Heart right ventricle (tissue), 16 donors: ENCODE results near the gene POGLUT2. TPM values are rescaled to one million over a fixed set of nuclear protein-coding genes. Genes with fewer than 3 reads are reported as not detected.

Source experiments
- ATAC-seq, 8 donors: fragments of 200-7000 bp; cut with Tn5 transposase; one replicate each; pipeline ENCODE4 v1.9.1; 2020; ENCODE audit warnings: mild to moderate bottlenecking in 8 of 8, moderate library complexity in 8 of 8, moderate number of reproducible peaks in 1 of 8
- DNase-seq, 2 donors: peaks; one replicate each; pipeline ENCODE4 v3.0.0-alpha.2; 2020
- H3K27ac ChIP-seq, 10 donors: fragments of 200-600 bp; sonication (generic) in 2 of 10; one replicate each; pipeline versions ENCODE4 v1.5.0 to v1.8.0; 2020 to 2022; ENCODE audit warnings: mild to moderate bottlenecking in 3 of 10
- H3K27me3 ChIP-seq, 7 donors: fragments of 200-600 bp; one replicate each; pipeline ENCODE4 v1.8.0; 2021 to 2022; ENCODE audit warnings: mild to moderate bottlenecking in 2 of 7
- H3K36me3 ChIP-seq, 9 donors: fragments of 200-600 bp; sonication (generic) in 1 of 9; one replicate each; pipeline versions ENCODE4 v1.5.0 to v1.8.0; 2020 to 2022; ENCODE audit warnings: mild to moderate bottlenecking in 2 of 9
- H3K4me1 ChIP-seq, 9 donors: fragments of 200-600 bp; sonication (generic) in 1 of 9; one replicate each; pipeline versions ENCODE4 v1.5.0 to v1.8.0; 2020 to 2022; ENCODE audit warnings: mild to moderate bottlenecking in 4 of 9
- H3K4me3 ChIP-seq, 10 donors: fragments of 200-600 bp; sonication (generic) in 2 of 10; one replicate each; pipeline versions ENCODE4 v1.5.0 to v1.8.0; 2020 to 2022; ENCODE audit warnings: mild to moderate bottlenecking in 7 of 10, moderate library complexity in 2 of 10
- H3K9me3 ChIP-seq, 11 donors: fragments of 200-600 bp in 10 of 11; sonication (generic) in 2 of 11; one replicate each; pipeline versions ENCODE4 v1.5.0 to v1.8.0; 2013 to 2022; ENCODE audit warnings: mild to moderate bottlenecking in 2 of 11, control low read depth in 1 of 11, moderate library complexity in 1 of 11
- CTCF ChIP-seq, 9 donors: fragments of 200-600 bp; sonication (generic) in 2 of 9; IDR thresholded peaks; one replicate each; pipeline versions ENCODE4 v1.5.0 to v1.8.0; 2021 to 2022; ENCODE audit warnings: antibody characterized with exemption in 9 of 9, mild to moderate bottlenecking in 5 of 9, moderate library complexity in 1 of 9
- WGBS, 2 donors: extraction: QIAGEN DNeasy Blood & Tissue Kit; methylation state at CpG; one replicate each; pipeline ENCODE4 v1.1.7; 2013; ENCODE audit warnings: inconsistent platforms in 1 of 2; 5-methylcytosine and 5-hydroxymethylcytosine counted together
- intact Hi-C, 10 donors: fragments of 100-400 bp; cut with DNase I; formaldehyde crosslinking; loops; one replicate each; pipeline versions ENCODE4 v1.11.1 to v1.14.2; 2022
- polyA plus RNA-seq, 2 donors: library from polyadenylated mRNA; stranded (reverse); fragments of 200-250 nt; gene quantifications; one replicate each; pipeline ENCODE4 v1.2.3, GENCODE V29; 2013
- total RNA-seq, 10 donors: library from RNA; stranded (reverse); fragmentation: NEBNext Ultra II Directional in 3 of 10; extraction: Animal tissue kit (Norgen Biotek cat#: 25700) in 3 of 10; gene quantifications; one replicate each; pipeline versions ENCODE4 v1.2.1 to v1.2.4, GENCODE V29; 2021 to 2023
- donor health status: Arrhythmogenic right ventricular cardiomyopathy.
- donor health status: ischemic (EF 13 %, LVEDD 7.1; RV severe dilation, severe dysfunction).
- donor health status: healthy with polysubstance abuse.
- donor health status: DM: no; HTN: yes; CAD: no.
- donor health status: DM: no; HTN: no; CAD: no.
- donor health status: ischemic (EF 25% LVEDD 6.9; RV normal size, moderate dysfunction).
- donor health status: ischemic (EF 25% LVEDD 5.7; RV mildly dilated, moderate dysfunction).
- donor health status: healthy.
- donor health status: DM: yes; HTN: yes; CAD: no.
- donor health status: Ischemic cardiomyopathy.
- donor health status: ischemic (EF 35%, LVEDD 5.7; RV mildly dilated, moderate dysfunction).
- donor health status: nonischemic (EF 11% LVEDD 7.7; RV severe dilation, severe dysfunction).
- donor health status: DM: yes; HTN: yes; CAD: no.
- donor health status: PGD.
- donor health status: ischemic (EF 29% LVEDD 5.4; RV normal size, mild dysfunction).
- donor health status: nonischemic (EF 23%, LVEDD 6.1; RV moderate dilation, normal function).

POGLUT2 gene
- total and polyA plus RNA-seq, 12 donors = 1.9 to 5.4 (median 2.8) TPM

GRCh38 chr13:102793611-102794355 lies 5.0 kb downstream of the POGLUT2 start:
- Histone ChIP-seq H3K4me3 (no peak overlapping the region), H3K36me3 (peaks cover 0 to 54% (median 0%) of the 10 kb centered on the region in 9 donors), H3K9me3 (no peaks in the 10 kb centered on the region), H3K4me1 (peaks cover 0 to 14% (median 10%) of the 10 kb centered on the region in 9 donors), H3K27me3 (peaks cover 0 to 13% (median 0%) of the 10 kb centered on the region in 7 donors), H3K27ac (no peak overlapping the region)
- no peak for ATAC-seq
- intact Hi-C loops = no loop called here
- no peak for DNase-seq
- WGBS, 2 donors = 86 to 91% methylated on average over 9 of the region's 9 CpGs
- no peak for TF ChIP-seq CTCF (IDR thresholded peaks at IDR 0.05)

GRCh38 chr13:102792396-102792795 lies 6.4 kb downstream of the POGLUT2 start:
- no peak overlapping the region for H3K27ac ChIP-seq
- intact Hi-C loops = no loop called here
- peaks cover 0 to 4% (median under 1%) of the 10 kb centered on the region in 9 donors for H3K4me1 ChIP-seq
- no peaks in the 10 kb centered on the region for H3K9me3 ChIP-seq
- H3K27me3 ChIP-seq = peaks cover 0 to under 1% (median 0%) of the 10 kb centered on the region in 7 donors
- 52 to 60% methylated on average over 1 of the region's 1 CpG for WGBS, 2 donors
- H3K36me3 ChIP-seq = peaks cover 0 to 67% (median 0%) of the 10 kb centered on the region in 9 donors
- no peak for TF ChIP-seq CTCF (IDR thresholded peaks at IDR 0.05)
- ATAC-seq (no peak), DNase-seq (no peak)
- H3K4me3 ChIP-seq = no peak overlapping the region

- Histone ChIP-seq H3K36me3 (peaks cover 0 to 81% (median 0%) of the 10 kb centered on the region in 9 donors), H3K9me3 (no peaks in the 10 kb centered on the region), H3K27ac (no peak overlapping the region), H3K27me3 (no peaks in the 10 kb centered on the region), H3K4me1 (peaks cover 0 to 14% (median 3%) of the 10 kb centered on the region in 9 donors), H3K4me3 (no peak overlapping the region)
- DNase-seq (no peak), ATAC-seq (no peak)
- intact Hi-C loops = no loop called here
- no peak for TF ChIP-seq CTCF (IDR thresholded peaks at IDR 0.05)
- 97 to 99% methylated on average over 8 of the region's 8 CpGs for WGBS, 2 donors
These were observed 10.1 kb downstream of the POGLUT2 start for GRCh38 chr13:102788683-102789082.

GRCh38 chr13:102784483-102784882 lies 14.3 kb downstream of the POGLUT2 start:
- ATAC-seq (peak in 7 of 8 donors; percentile 38 to 98 (median 89)), DNase-seq (no peak)
- Histone ChIP-seq H3K36me3 (peaks cover 0 to 47% (median 0%) of the 10 kb centered on the region in 9 donors), H3K27me3 (no peaks in the 10 kb centered on the region), H3K9me3 (no peaks in the 10 kb centered on the region), H3K4me3 (no peak overlapping the region), H3K27ac (peak overlapping the region in 8 of 10 donors; percentile 33 to 77 (median 56)), H3K4me1 (peaks cover 0 to 14% (median 3%) of the 10 kb centered on the region in 9 donors)
- 42 to 58% methylated on average over 3 of the region's 3 CpGs for WGBS, 2 donors
- intact Hi-C loops = no loop called here
- no peak for TF ChIP-seq CTCF (IDR thresholded peaks at IDR 0.05)
